H1 (cell line): ENCODE data around the gene VAV2. TPM values are rescaled to one million over a fixed set of nuclear protein-coding genes. Genes with fewer than 3 reads are reported as not detected.

ENCODE experiments used
- ZNF274 ChIP-seq: IDR thresholded peaks from 2 replicates; pipeline ENCODE4 v1.7.0; 2012; ENCODE audit warnings: low read length, borderline replicate concordance; ENCODE audit errors: extremely low read depth
- polyA plus RNA-seq, 7 experiments: library from polyadenylated mRNA; depleted of rRNA in 3 of 7; stranded (reverse) in 5 of 7; unstranded in 2 of 7; fragments of >200 nt in 5 of 7; fragments of 200-250 nt in 2 of 7; gene quantifications; 1 replicate in 5 of 7; 2 replicates in 1 of 7; 4 replicates in 1 of 7; pipeline versions ENCODE4 v1.2.1 to v1.2.3, GENCODE V29; 2011 to 2013; ENCODE audit warnings: missing spikeins in 2 of 7, mixed read lengths in 2 of 7
- total RNA-seq: library from RNA; stranded (reverse); fragmentation: NEBNext Ultra II Directional; extraction: Animal tissue kit (Norgen Biotek cat#: 25700); gene quantifications from 2 replicates; pipeline ENCODE4 v1.2.1, GENCODE V29; 2021

VAV2 gene
- total and polyA plus RNA-seq, 2 of the 8 experiments (the other 6 are each of a cell fraction or from before 2014, with no cell fraction given) = 13.6 to 37.6 TPM

GRCh38 chr9:133784731-133785561 lies 207.2 kb downstream of the VAV2 start (continued):
- no peak for TF ChIP-seq ZNF274
